SK-N-SH (cell line): ENCODE measurements around the gene CRYGD. TPM values are rescaled to one million over a fixed set of nuclear protein-coding genes. Genes with fewer than 3 reads are reported as not detected.
A peak's percentile ranks its signal among the peaks of the same experiment; 100 is the strongest.

ENCODE experiments used
- CTCF ChIA-PET: fragments of 300-600, 350-600 bp; formaldehyde crosslinking; extraction: SDS; loops from one replicate; lab custom pipeline; 2021; lab: Yijun Ruan, JAX
- POLR2A ChIA-PET: fragments of 350-600 bp; sonication (Branson Sonifier 250); formaldehyde crosslinking; extraction: SDS; loops from one replicate; lab custom pipeline; 2020; ENCODE audit warnings: antibody characterized with exemption, inconsistent platforms; lab: Yijun Ruan, JAX
- DNase-seq: peaks from one replicate; pipeline ENCODE4 v3.0.0; 2012
- H2AFZ ChIP-seq: fragments of 200-600 bp; sonication (generic); 2 replicates; pipeline ENCODE4 v1.8.1; 2016; ENCODE audit warnings: antibody characterized with exemption, mild to moderate bottlenecking, low read depth
- H3F3A ChIP-seq: fragments of 200-600 bp; sonication (generic); replicated peaks from 2 replicates; pipeline ENCODE3; 2016; ENCODE audit warnings: antibody characterized with exemption, mild to moderate bottlenecking; ENCODE audit not compliant: insufficient read depth
- H3K27ac ChIP-seq, 2 experiments: fragments of 200-500 bp in 1 of 2; fragments of 200-600 bp in 1 of 2; sonication (Bioruptor generic) in 1 of 2; sonication (generic), shearing (Covaris generic) in 1 of 2; 2 replicates each; pipeline versions ENCODE4 v1.5.1 to v1.6.1; 2014 to 2016; ENCODE audit warnings: low read depth in 2 of 2, inconsistent platforms in 1 of 2, low read length in 1 of 2, mild to moderate bottlenecking in 1 of 2, mixed read lengths in 1 of 2
- H3K27me3 ChIP-seq: fragments of 200-600 bp; sonication (generic), shearing (Covaris generic); 2 replicates; pipeline ENCODE4 v1.6.1; 2016; ENCODE audit warnings: mixed run types; ENCODE audit not compliant: insufficient read depth
- H3K36me3 ChIP-seq, 2 experiments: fragments of 200-500 bp in 1 of 2; fragments of 200-600 bp in 1 of 2; sonication (Bioruptor generic) in 1 of 2; sonication (generic) in 1 of 2; replicated peaks in 1 of 2; 2 replicates each; pipeline versions ENCODE3 to v1.5.1; 2014 to 2016; ENCODE audit warnings: low read length in 1 of 2, mild to moderate bottlenecking in 1 of 2; ENCODE audit not compliant: insufficient read depth in 2 of 2, control insufficient read depth in 1 of 2
- H3K4me1 ChIP-seq, 2 experiments: fragments of 200-500 bp in 1 of 2; fragments of 200-600 bp in 1 of 2; sonication (Bioruptor generic) in 1 of 2; sonication (generic), shearing (Covaris generic) in 1 of 2; 2 replicates each; pipeline versions ENCODE4 v1.5.1 to v1.6.1; 2014 to 2016; ENCODE audit warnings: low read depth in 1 of 2, low read length in 1 of 2, mixed run types in 1 of 2; ENCODE audit not compliant: insufficient read depth in 2 of 2, control insufficient read depth in 1 of 2
- H3K4me2 ChIP-seq: fragments of 200-600 bp; sonication (generic), shearing (Covaris generic); 2 replicates; pipeline ENCODE4 v1.6.1; 2017; ENCODE audit warnings: mixed run types
- H3K4me3 ChIP-seq, 2 experiments: fragments of 200-500 bp in 1 of 2; fragments of 200-600 bp in 1 of 2; sonication (Bioruptor generic) in 1 of 2; sonication (generic), shearing (Covaris generic) in 1 of 2; 2 replicates each; pipeline versions ENCODE4 v1.5.1 to v1.8.1; 2014 to 2016; ENCODE audit warnings: low read depth in 2 of 2, inconsistent platforms in 1 of 2, low read length in 1 of 2, mild to moderate bottlenecking in 1 of 2, mixed read lengths in 1 of 2, moderate library complexity in 1 of 2
- H3K79me2 ChIP-seq: fragments of 200-600 bp; sonication (generic); 2 replicates; pipeline ENCODE4 v1.8.1; 2017; ENCODE audit warnings: mild to moderate bottlenecking; ENCODE audit not compliant: insufficient read depth
- H3K9ac ChIP-seq: fragments of 200-600 bp; sonication (generic); 2 replicates; pipeline ENCODE4 v1.6.1; 2017; ENCODE audit warnings: mixed run types
- H3K9me2 ChIP-seq: fragments of 200-600 bp; sonication (generic); 2 replicates; pipeline ENCODE4 v1.6.1; 2017; ENCODE audit warnings: mixed run types
- H3K9me3 ChIP-seq: fragments of 200-600 bp; sonication (generic); 2 replicates; pipeline ENCODE4 v1.6.1; 2017; ENCODE audit warnings: mixed run types, mild to moderate bottlenecking, moderate library complexity
- H4K20me1 ChIP-seq: fragments of 200-600 bp; sonication (generic); 2 replicates; pipeline ENCODE4 v1.6.1; 2017; ENCODE audit warnings: mild to moderate bottlenecking, mixed run types; ENCODE audit not compliant: insufficient read depth
- CHD2 ChIP-seq: fragments of 150-350 bp; IDR thresholded peaks from 2 replicates; pipeline ENCODE4 v1.6.1; 2018; ENCODE audit warnings: low read length; ENCODE audit not compliant: partially characterized antibody
- ELF1 ChIP-seq: IDR thresholded peaks from 2 replicates; pipeline ENCODE4 v1.4.0; 2012
- EP300 ChIP-seq, 2 experiments: IDR thresholded peaks; 2 replicates each; pipeline versions ENCODE4 v1.4.0 to v1.6.1; 2012; ENCODE audit warnings: borderline replicate concordance in 1 of 2, low read depth in 1 of 2, low read length in 1 of 2
- MXI1 ChIP-seq: IDR thresholded peaks from 2 replicates; pipeline ENCODE4 v1.6.1; 2012; ENCODE audit warnings: mild to moderate bottlenecking, low read depth, low read length, improper control_type of control experiment
- RCOR1 ChIP-seq: fragments of 150-350 bp; IDR thresholded peaks from 2 replicates; pipeline ENCODE4 v1.6.1; 2017; ENCODE audit warnings: antibody characterized with exemption, low read length
- TCF12 ChIP-seq: IDR thresholded peaks from 2 replicates; pipeline ENCODE4 v1.4.0; 2012
- TEAD4 ChIP-seq: IDR thresholded peaks from 2 replicates; pipeline ENCODE4 v1.4.0; 2012; ENCODE audit warnings: mild to moderate bottlenecking, borderline replicate concordance; ENCODE audit not compliant: insufficient read depth
- YY1 ChIP-seq: IDR thresholded peaks from 2 replicates; pipeline ENCODE4 v1.4.0; 2012; ENCODE audit warnings: low read depth, mild to moderate bottlenecking
- WGBS: methylation state at CpG from one replicate; pipeline ENCODE4 v1.1.6; 2017; ENCODE audit warnings: low lambda C conversion rate; 5-methylcytosine and 5-hydroxymethylcytosine counted together
- polyA plus RNA-seq, 3 experiments: library from polyadenylated mRNA; depleted of rRNA; stranded (reverse); fragments of >200 nt; gene quantifications; 2 replicates each; pipeline ENCODE4 v1.2.3, GENCODE V29; 2012
- TF ChIP-seq, protein P1 (sequence below): IDR thresholded peaks from 2 replicates; pipeline ENCODE4; 2012

The CRYGD gene
- polyA plus RNA-seq, 1 of the 3 experiments (the other 2 are of a cell fraction): not detected

- no peaks in the 10 kb centered on the region for H3F3A ChIP-seq
- no peak overlapping the region for H3K4me2 ChIP-seq
- H3K4me3 ChIP-seq: no peak overlapping the region
- no peaks in the 10 kb centered on the region for H3K9me3 ChIP-seq
- no peaks in the 10 kb centered on the region for H3K27me3 ChIP-seq
- TF ChIP-seq CHD2 (no peak), RCOR1 (no peak), YY1 (no peak), TCF12 (peak; percentile 12; the same call in 1 of the 2 replicates), TEAD4 (no peak), EP300 (IDR thresholded peaks at IDR 0.05; ENCODE audit: borderline replicate concordance in 1 of 2, low read depth in 1 of 2, low read length in 1 of 2) (no peak)
- TF ChIP-seq, protein P1, sequence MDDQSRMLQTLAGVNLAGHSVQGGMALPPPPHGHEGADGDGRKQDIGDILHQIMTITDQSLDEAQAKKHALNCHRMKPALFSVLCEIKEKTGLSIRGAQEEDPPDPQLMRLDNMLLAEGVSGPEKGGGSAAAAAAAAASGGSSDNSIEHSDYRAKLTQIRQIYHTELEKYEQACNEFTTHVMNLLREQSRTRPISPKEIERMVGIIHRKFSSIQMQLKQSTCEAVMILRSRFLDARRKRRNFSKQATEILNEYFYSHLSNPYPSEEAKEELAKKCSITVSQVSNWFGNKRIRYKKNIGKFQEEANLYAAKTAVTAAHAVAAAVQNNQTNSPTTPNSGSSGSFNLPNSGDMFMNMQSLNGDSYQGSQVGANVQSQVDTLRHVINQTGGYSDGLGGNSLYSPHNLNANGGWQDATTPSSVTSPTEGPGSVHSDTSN: no peak
- TF ChIP-seq, all 33 proteins: peak for 1
- CTCF ChIA-PET: no interaction called here
- POLR2A ChIA-PET: no interaction called here
- no peak overlapping the region for H3K9ac ChIP-seq
- no peak overlapping the region for H3K27ac ChIP-seq
- DNase-seq: no peak
- H4K20me1 ChIP-seq: no peaks in the 10 kb centered on the region
- H3K36me3 ChIP-seq: no peaks in the 10 kb centered on the region
- H2AFZ ChIP-seq: no peak overlapping the region
- H3K9me2 ChIP-seq: no peaks in the 10 kb centered on the region
- H3K4me1 ChIP-seq: no peaks in the 10 kb centered on the region
- no peaks in the 10 kb centered on the region for H3K79me2 ChIP-seq
Measured at GRCh38 chr2:208153156-208153555, 28.8 kb upstream of the CRYGD start.

DNA sequence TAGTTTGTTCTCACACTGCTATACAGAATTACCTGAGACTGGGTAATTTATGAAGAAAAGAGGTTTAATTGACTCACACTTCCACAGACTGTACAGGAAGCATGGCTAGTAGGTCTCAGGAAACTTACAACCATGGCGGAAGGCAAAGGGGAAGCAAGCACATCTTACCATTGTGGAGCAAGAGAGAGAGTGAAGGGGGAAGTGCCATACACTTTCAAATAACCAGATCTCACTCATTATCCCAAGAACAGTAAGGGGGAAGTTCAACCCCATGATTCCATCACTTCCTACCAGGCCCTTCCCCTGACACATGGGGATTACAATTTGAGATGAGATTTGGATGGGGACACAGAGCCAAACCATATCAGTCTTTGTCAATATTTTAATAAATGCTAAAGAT lies 26.6 kb upstream of the CRYGD start:
- H3F3A ChIP-seq: no peaks in the 10 kb centered on the region
- no peak overlapping the region for H3K27ac ChIP-seq
- no peaks in the 10 kb centered on the region for H3K9me2 ChIP-seq
- 80% methylated on average over 1 of the region's 1 CpG for WGBS
- ChIA-PET CTCF (interaction anchor here (0.9 kb wide), 1 partner anchor 25 kb away, joined by 3 read pairs; no protein-coding TSS in a partner anchor), POLR2A (no interaction called here)
- no peak overlapping the region for H3K4me3 ChIP-seq
- no peaks in the 10 kb centered on the region for H3K27me3 ChIP-seq
- H4K20me1 ChIP-seq: no peaks in the 10 kb centered on the region
- no peak overlapping the region for H3K9ac ChIP-seq
- no peak overlapping the region for H2AFZ ChIP-seq
- no peaks in the 10 kb centered on the region for H3K4me1 ChIP-seq
- no peaks in the 10 kb centered on the region for H3K36me3 ChIP-seq
- TF ChIP-seq TCF12 (no peak), ELF1 (no peak)
- no peaks in the 10 kb centered on the region for H3K9me3 ChIP-seq
- no peaks in the 10 kb centered on the region for H3K79me2 ChIP-seq
- DNase-seq: no peak
- no peak overlapping the region for H3K4me2 ChIP-seq

DNA sequence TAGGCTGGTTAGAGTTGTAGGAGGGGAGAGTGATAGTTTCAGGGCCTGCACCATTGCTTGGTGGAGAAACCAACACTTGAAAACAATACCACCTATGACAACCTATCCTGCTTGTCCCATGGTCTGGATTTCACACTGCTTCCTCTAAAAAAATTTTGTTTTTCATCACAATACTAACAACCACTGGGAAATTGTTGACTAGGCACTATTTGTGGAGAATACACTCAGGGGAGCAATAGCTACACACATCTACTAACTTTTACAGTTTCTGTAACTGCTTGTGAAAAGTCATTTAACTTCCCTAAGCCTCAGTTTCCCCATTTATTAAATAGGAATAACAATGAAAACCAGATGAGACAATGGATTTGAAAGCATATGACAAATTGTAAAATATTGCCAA lies 25.8 kb upstream of the CRYGD start:
- POLR2A ChIA-PET: no interaction called here
- H3K9ac ChIP-seq: no peak overlapping the region
- CTCF ChIA-PET: interaction anchor here (0.9 to 3.1 kb wide), 3 partner anchors 11 to 48 kb away, joined by 3 to 11 read pairs (median 5); no protein-coding TSS in a partner anchor

More for the DNA sequence above, 25.8 kb upstream of the CRYGD start:
- no peak overlapping the region for H3K4me3 ChIP-seq
- H3F3A ChIP-seq: no peaks in the 10 kb centered on the region
- no peaks in the 10 kb centered on the region for H3K4me1 ChIP-seq
- H3K36me3 ChIP-seq: no peaks in the 10 kb centered on the region
- no peaks in the 10 kb centered on the region for H3K27me3 ChIP-seq
- no peak overlapping the region for H3K27ac ChIP-seq
- no peak for TF ChIP-seq MXI1
- no peak for TF ChIP-seq EP300 (IDR thresholded peaks at IDR 0.05; ENCODE audit: borderline replicate concordance in 1 of 2, low read depth in 1 of 2, low read length in 1 of 2)
- no peak overlapping the region for H2AFZ ChIP-seq
- DNase-seq: no peak
- H3K79me2 ChIP-seq: no peaks in the 10 kb centered on the region
- H4K20me1 ChIP-seq: no peaks in the 10 kb centered on the region
- H3K9me2 ChIP-seq: no peaks in the 10 kb centered on the region
- no peaks in the 10 kb centered on the region for H3K9me3 ChIP-seq
- no peak overlapping the region for H3K4me2 ChIP-seq
